ENCODE results near the gene IGFBP4. TPM values are rescaled to one million over a fixed set of nuclear protein-coding genes. Genes with fewer than 3 reads are reported as not detected.
A peak's percentile ranks its signal among the peaks of the same experiment; 100 is the strongest.

IGFBP4 gene
- total and polyA plus RNA-seq, 4 donors = 74.1 to 649 (median 238) TPM

GRCh38 chr17:40473573-40474365 lies 30.5 kb downstream of the IGFBP4 start:
- no peaks in the 10 kb centered on the region for H3K27me3 ChIP-seq (ENCODE audit: control insufficient read depth in 4 of 4, insufficient read depth in 4 of 4, low read length in 3 of 4)

More at GRCh38 chr17:40473573-40474365, 30.5 kb downstream of the IGFBP4 start:
- whole genome bisulfite sequencing = 62% methylated on average over 16 of the region's 16 CpGs
- Histone ChIP-seq H3K27ac (ENCODE audit: low read depth in 1 of 2, low read length in 2 of 2) (peak overlapping the region; percentile 41 to 62), H3K9me3 (ENCODE audit: control insufficient read depth in 4 of 4, low read length in 3 of 4) (no peaks in the 10 kb centered on the region), H3K4me1 (ENCODE audit: control insufficient read depth in 4 of 4, insufficient read depth in 4 of 4, low read length in 3 of 4) (peaks cover 0 to 43% (median 28%) of the 10 kb centered on the region in 4 donors), H3K36me3 (ENCODE audit: control insufficient read depth in 4 of 4, insufficient read depth in 3 of 4, low read depth in 1 of 4, low read length in 3 of 4) (no peaks in the 10 kb centered on the region), H3K9ac (ENCODE audit: low read depth in 1 of 2, low read length in 2 of 2) (no peak overlapping the region), H3K4me3 (ENCODE audit: low read depth in 1 of 3, low read length in 3 of 3) (no peak overlapping the region)
- DNase-seq (ENCODE audit: low spot score) = no peak
- TF ChIP-seq GABPA (IDR thresholded peaks at IDR 0.05 in 1 of 2, conservative IDR thresholded peaks at IDR 0.05 in 1 of 2) (no peak), FOXA1 (IDR thresholded peaks at IDR 0.05) (no peak), YY1 (IDR thresholded peaks at IDR 0.05) (no peak), FOXA2 (IDR thresholded peaks at IDR 0.05) (no peak), HNF4A (conservative IDR thresholded peaks at IDR 0.05) (peak; percentile 95 to 97), MAX (IDR thresholded peaks at IDR 0.05) (no peak), CTCF (IDR thresholded peaks at IDR 0.05; ENCODE audit: low read depth, low read length, missing input control) (no peak), SP1 (IDR thresholded peaks at IDR 0.05) (peak; percentile 64), TAF1 (conservative IDR thresholded peaks at IDR 0.05) (no peak), RAD21 (IDR thresholded peaks at IDR 0.05) (peak; percentile 20 to 40), RXRA (IDR thresholded peaks at IDR 0.05) (peak; percentile 93 to 98), JUND (IDR thresholded peaks at IDR 0.05) (peak in 1 of 2 donors; percentile 24), EGR1 (IDR thresholded peaks at IDR 0.05; ENCODE audit: low read depth in 2 of 2) (no peak), HNF4G (IDR thresholded peaks at IDR 0.05) (peak; percentile 60), ZBTB33 (IDR thresholded peaks at IDR 0.05) (no peak), NR2F2 (IDR thresholded peaks at IDR 0.05) (peak; percentile 81)
- TF ChIP-seq, protein P1, sequence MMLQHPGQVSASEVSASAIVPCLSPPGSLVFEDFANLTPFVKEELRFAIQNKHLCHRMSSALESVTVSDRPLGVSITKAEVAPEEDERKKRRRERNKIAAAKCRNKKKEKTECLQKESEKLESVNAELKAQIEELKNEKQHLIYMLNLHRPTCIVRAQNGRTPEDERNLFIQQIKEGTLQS (IDR thresholded peaks at IDR 0.05) = no peak
- TF ChIP-seq, protein P2, sequence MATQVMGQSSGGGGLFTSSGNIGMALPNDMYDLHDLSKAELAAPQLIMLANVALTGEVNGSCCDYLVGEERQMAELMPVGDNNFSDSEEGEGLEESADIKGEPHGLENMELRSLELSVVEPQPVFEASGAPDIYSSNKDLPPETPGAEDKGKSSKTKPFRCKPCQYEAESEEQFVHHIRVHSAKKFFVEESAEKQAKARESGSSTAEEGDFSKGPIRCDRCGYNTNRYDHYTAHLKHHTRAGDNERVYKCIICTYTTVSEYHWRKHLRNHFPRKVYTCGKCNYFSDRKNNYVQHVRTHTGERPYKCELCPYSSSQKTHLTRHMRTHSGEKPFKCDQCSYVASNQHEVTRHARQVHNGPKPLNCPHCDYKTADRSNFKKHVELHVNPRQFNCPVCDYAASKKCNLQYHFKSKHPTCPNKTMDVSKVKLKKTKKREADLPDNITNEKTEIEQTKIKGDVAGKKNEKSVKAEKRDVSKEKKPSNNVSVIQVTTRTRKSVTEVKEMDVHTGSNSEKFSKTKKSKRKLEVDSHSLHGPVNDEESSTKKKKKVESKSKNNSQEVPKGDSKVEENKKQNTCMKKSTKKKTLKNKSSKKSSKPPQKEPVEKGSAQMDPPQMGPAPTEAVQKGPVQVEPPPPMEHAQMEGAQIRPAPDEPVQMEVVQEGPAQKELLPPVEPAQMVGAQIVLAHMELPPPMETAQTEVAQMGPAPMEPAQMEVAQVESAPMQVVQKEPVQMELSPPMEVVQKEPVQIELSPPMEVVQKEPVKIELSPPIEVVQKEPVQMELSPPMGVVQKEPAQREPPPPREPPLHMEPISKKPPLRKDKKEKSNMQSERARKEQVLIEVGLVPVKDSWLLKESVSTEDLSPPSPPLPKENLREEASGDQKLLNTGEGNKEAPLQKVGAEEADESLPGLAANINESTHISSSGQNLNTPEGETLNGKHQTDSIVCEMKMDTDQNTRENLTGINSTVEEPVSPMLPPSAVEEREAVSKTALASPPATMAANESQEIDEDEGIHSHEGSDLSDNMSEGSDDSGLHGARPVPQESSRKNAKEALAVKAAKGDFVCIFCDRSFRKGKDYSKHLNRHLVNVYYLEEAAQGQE (IDR thresholded peaks at IDR 0.05) = no peak

All from liver (tissue), 9 donors.